Trophoblast cell (in vitro differentiated cells and primary cell): ENCODE measurements around the gene NEU1.
"Not testable (repeated sequence)": the region's sequence is repeated elsewhere in the genome, so short reads cannot be mapped to it uniquely, and the experiment has no call there.

Source experiments
- DNase-seq, 2 donors: peaks; one replicate each; pipeline ENCODE4 v3.0.0-alpha.2; 2016
- H2AFZ ChIP-seq: 2 replicates; pipeline ENCODE4 v1.6.1; 2013; ENCODE audit warnings: low read length, moderate library complexity, mild to moderate bottlenecking; ENCODE audit not compliant: insufficient read depth, poor library complexity
- H2AK5ac ChIP-seq: 2 replicates; pipeline ENCODE4 v1.6.1; 2013; ENCODE audit warnings: mild to moderate bottlenecking, low read length
- H2BK120ac ChIP-seq: 2 replicates; pipeline ENCODE4 v1.6.1; 2013; ENCODE audit warnings: low read length, mild to moderate bottlenecking, moderate library complexity; ENCODE audit not compliant: insufficient read depth, poor library complexity
- H2BK12ac ChIP-seq: 2 replicates; pipeline ENCODE4 v1.6.1; 2013; ENCODE audit warnings: mild to moderate bottlenecking, low read length, moderate library complexity
- H2BK5ac ChIP-seq: 2 replicates; pipeline ENCODE4 v1.6.1; 2013; ENCODE audit warnings: low read length, low read depth, moderate library complexity, mild to moderate bottlenecking; ENCODE audit not compliant: poor library complexity
- H3K14ac ChIP-seq: 2 replicates; pipeline ENCODE4 v1.6.1; 2013; ENCODE audit warnings: mild to moderate bottlenecking, low read length
- H3K18ac ChIP-seq: 2 replicates; pipeline ENCODE4 v1.6.1; 2013; ENCODE audit warnings: mild to moderate bottlenecking, low read length
- H3K23ac ChIP-seq: 2 replicates; pipeline ENCODE4 v1.6.1; 2013; ENCODE audit warnings: low read length
- H3K27ac ChIP-seq: 2 replicates; pipeline ENCODE4 v1.5.1; 2013; ENCODE audit warnings: low read depth, mild to moderate bottlenecking, inconsistent platforms, low read length, moderate library complexity
- H3K27me3 ChIP-seq: 2 replicates; pipeline ENCODE4 v1.6.1; 2013; ENCODE audit warnings: inconsistent platforms, mild to moderate bottlenecking, low read length, moderate library complexity; ENCODE audit not compliant: insufficient read depth
- H3K36me3 ChIP-seq, 2 experiments: 1 replicate in 1 of 2; 2 replicates in 1 of 2; pipeline ENCODE4 v1.6.1; 2013; ENCODE audit warnings: low read length in 2 of 2, mild to moderate bottlenecking in 2 of 2, moderate library complexity in 1 of 2; ENCODE audit not compliant: insufficient read depth in 2 of 2, control insufficient read depth in 1 of 2
- H3K4ac ChIP-seq: 2 replicates; pipeline ENCODE4 v1.6.1; 2013; ENCODE audit warnings: low read depth, mild to moderate bottlenecking, low read length, moderate library complexity
- H3K4me1 ChIP-seq, 2 experiments: 1 replicate in 1 of 2; 2 replicates in 1 of 2; pipeline ENCODE4 v1.6.1; 2013; ENCODE audit warnings: low read length in 2 of 2, mild to moderate bottlenecking in 2 of 2, moderate library complexity in 1 of 2; ENCODE audit not compliant: insufficient read depth in 2 of 2, control insufficient read depth in 1 of 2
- H3K4me2 ChIP-seq: 2 replicates; pipeline ENCODE4 v1.6.1; 2013; ENCODE audit warnings: inconsistent platforms, mild to moderate bottlenecking, low read length, moderate library complexity
- H3K4me3 ChIP-seq: 2 replicates; pipeline ENCODE4 v1.5.1; 2013; ENCODE audit warnings: mild to moderate bottlenecking, low read depth, low read length, inconsistent platforms
- H3K79me1 ChIP-seq: one replicate; pipeline ENCODE4 v1.6.1; 2013; ENCODE audit warnings: low read length
- H3K79me2 ChIP-seq: 2 replicates; pipeline ENCODE4 v1.6.1; 2013; ENCODE audit warnings: low read length, mild to moderate bottlenecking; ENCODE audit not compliant: control insufficient read depth, insufficient read depth, poor library complexity
- H3K9ac ChIP-seq: 2 replicates; pipeline ENCODE4 v1.6.1; 2013; ENCODE audit warnings: mild to moderate bottlenecking, low read length
- H3K9me3 ChIP-seq: 2 replicates; pipeline ENCODE4 v1.6.1; 2013; ENCODE audit warnings: low read depth, mild to moderate bottlenecking, control low read depth, inconsistent platforms, low read length; ENCODE audit not compliant: insufficient read depth
- H4K12ac ChIP-seq: 2 replicates; pipeline ENCODE4 v1.6.1; 2013; ENCODE audit warnings: low read depth, mild to moderate bottlenecking, low read length, moderate library complexity
- H4K8ac ChIP-seq: 2 replicates; pipeline ENCODE4 v1.6.1; 2013; ENCODE audit warnings: low read depth, mild to moderate bottlenecking, low read length, moderate library complexity
- H4K91ac ChIP-seq: one replicate; pipeline ENCODE4 v1.6.1; 2013; ENCODE audit warnings: low read depth, mild to moderate bottlenecking, low read length, moderate library complexity
- WGBS: extraction: QIAGEN DNeasy Blood & Tissue Kit; methylation state at CpG from one replicate; pipeline ENCODE4 v1.1.7; 2013; ENCODE audit warnings: missing lambda C conversion rate; ENCODE audit not compliant: insufficient read length, insufficient coverage; ENCODE audit errors: extremely low coverage; 5-methylcytosine and 5-hydroxymethylcytosine counted together

NEU1 gene

GRCh38 chr6:31822036-31822821 lies 40.4 kb downstream of the NEU1 start:
- Histone ChIP-seq H2BK5ac (peak overlapping the region; percentile 55), H3K36me3 (no peaks in the 10 kb centered on the region), H3K9me3 (no peaks in the 10 kb centered on the region), H2AFZ (no peak overlapping the region), H2BK12ac (peak overlapping the region; percentile 28), H3K4me2 (peak overlapping the region; percentile 57), H3K4me3 (peak overlapping the region; percentile 55), H3K27me3 (no peaks in the 10 kb centered on the region), H4K8ac (peak overlapping the region; percentile 70), H3K4ac (peak overlapping the region; percentile 12), H2BK120ac (peak overlapping the region; percentile 50), H3K14ac (peak overlapping the region; percentile 58), H3K27ac (peak overlapping the region; percentile 94), H3K9ac (peak overlapping the region; percentile 59), H3K79me2 (peaks cover 4% of the 10 kb centered on the region), H3K23ac (no peak overlapping the region), H3K18ac (peak overlapping the region; percentile 85), H4K91ac (peak overlapping the region; percentile 90), H3K79me1 (peaks cover 24% of the 10 kb centered on the region), H3K4me1 (peaks cover 13 to 25% of the 10 kb centered on the region in 2 experiments), H2AK5ac (peak overlapping the region; percentile 19), H4K12ac (peak overlapping the region; percentile 46)
- WGBS = no CpG with 5 or more reads among the region's 25 CpGs
- peak; percentile 59 to 68 for DNase-seq

- peak overlapping the region; percentile 10 for H2BK12ac ChIP-seq
- peak overlapping the region; percentile 71 for H3K4me3 ChIP-seq
- WGBS = no CpG with 5 or more reads among the region's 39 CpGs
- peaks cover 4% of the 10 kb centered on the region for H3K79me2 ChIP-seq
- peaks cover 20% of the 10 kb centered on the region for H3K79me1 ChIP-seq
- no peaks in the 10 kb centered on the region for H3K27me3 ChIP-seq
- H3K4me2 ChIP-seq = peak overlapping the region; percentile 81
- peak overlapping the region; percentile 65 for H3K4ac ChIP-seq
- H4K8ac ChIP-seq = peak overlapping the region; percentile 68
- peaks cover 12 to 22% of the 10 kb centered on the region in 2 experiments for H3K4me1 ChIP-seq
- H2BK5ac ChIP-seq = peak overlapping the region; percentile 83
- H3K23ac ChIP-seq = no peak overlapping the region
- H2BK120ac ChIP-seq = peak overlapping the region; percentile 77
- peak; percentile 71 to 74 for DNase-seq
- peak overlapping the region; percentile 80 for H3K27ac ChIP-seq
- peak overlapping the region; percentile 44 for H2AFZ ChIP-seq
- H3K18ac ChIP-seq = peak overlapping the region; percentile 42
- no peaks in the 10 kb centered on the region for H3K36me3 ChIP-seq
- H3K9me3 ChIP-seq = no peaks in the 10 kb centered on the region
- peak overlapping the region; percentile 44 for H3K9ac ChIP-seq
- H4K91ac ChIP-seq = peak overlapping the region; percentile 73
- H2AK5ac ChIP-seq = peak overlapping the region; percentile 38
- peak overlapping the region; percentile 46 for H4K12ac ChIP-seq
- H3K14ac ChIP-seq = peak overlapping the region; percentile 88
Measured at GRCh38 chr6:31821301-31822035, 41.2 kb downstream of the NEU1 start.

GRCh38 chr6:31820399-31820798 lies 42.2 kb downstream of the NEU1 start:
- not testable (repeated sequence) for H3K27me3 ChIP-seq, H4K12ac ChIP-seq, H2AK5ac ChIP-seq, H3K23ac ChIP-seq, H3K4ac ChIP-seq, H3K9me3 ChIP-seq, H4K91ac ChIP-seq, H4K8ac ChIP-seq, H2BK5ac ChIP-seq, H3K4me2 ChIP-seq, H2AFZ ChIP-seq, H3K18ac ChIP-seq, DNase-seq, H3K36me3 ChIP-seq, H3K4me3 ChIP-seq, H3K9ac ChIP-seq, H3K27ac ChIP-seq, H2BK120ac ChIP-seq, H2BK12ac ChIP-seq, H3K79me2 ChIP-seq, H3K14ac ChIP-seq
- Histone ChIP-seq H3K79me1 (peaks cover 15% of the 10 kb centered on the region), H3K4me1 (peaks cover 7 to 17% of the 10 kb centered on the region in 2 experiments)
- no CpG with 5 or more reads among the region's 10 CpGs for WGBS

GRCh38 chr6:31819871-31820299 lies 42.7 kb downstream of the NEU1 start:
- Histone ChIP-seq H3K79me1 (peaks cover 16% of the 10 kb centered on the region), H3K4ac (no peak overlapping the region), H2AFZ (no peak overlapping the region), H3K27ac (no peak overlapping the region), H4K8ac (no peak overlapping the region), H3K4me3 (no peak overlapping the region), H3K9ac (no peak overlapping the region), H2AK5ac (no peak overlapping the region), H2BK120ac (no peak overlapping the region), H3K23ac (no peak overlapping the region), H3K4me1 (peaks cover 7 to 17% of the 10 kb centered on the region in 2 experiments), H3K36me3 (no peaks in the 10 kb centered on the region), H2BK12ac (no peak overlapping the region), H2BK5ac (no peak overlapping the region), H3K27me3 (no peaks in the 10 kb centered on the region), H3K14ac (no peak overlapping the region), H3K4me2 (no peak overlapping the region), H3K9me3 (no peaks in the 10 kb centered on the region), H4K12ac (no peak overlapping the region), H4K91ac (no peak overlapping the region), H3K18ac (no peak overlapping the region), H3K79me2 (peaks cover 4% of the 10 kb centered on the region)
- peak in 1 of 2 donors; percentile 11 for DNase-seq
